ENCODE data around the gene NXPH1. TPM values are rescaled to one million over a fixed set of nuclear protein-coding genes. Genes with fewer than 3 reads are reported as not detected.

The NXPH1 gene
- total and polyA plus RNA-seq, 9 of the 15 experiments (the other 6 are each of a cell fraction or from before 2014, with no cell fraction given), result 0.16 TPM; not detected in 8

- BruUV-seq (replicated peaks), result no TSS peak
- 8% methylated on average over 7 of the region's 7 CpGs for WGBS (ENCODE audit: insufficient coverage, low coverage, missing lambda C conversion rate)
- intact Hi-C loops (cut with micrococcal nuclease), result no loop called here
- in situ Hi-C loops (cut with MboI), result no loop called here
- Histone ChIP-seq H2AFZ (ENCODE audit: low read depth, low read length) (peak overlapping the region; percentile 78), H3K27me3 (ENCODE audit: control insufficient read depth in 2 of 2, insufficient read depth in 2 of 2, low read length in 2 of 2) (no peaks in the 10 kb centered on the region), H3K4me3 (no peak overlapping the region; the same call in 1 of the 2 replicates), H3K4me2 (ENCODE audit: insufficient read depth, low read length) (peak overlapping the region; percentile 60), H3K27ac (ENCODE audit: extremely low read depth, low read depth, low read length) (peak overlapping the region; percentile 62; the same call in 2 of the 3 replicates), H3K9me3 (replicated peaks; ENCODE audit: control insufficient read depth, insufficient read depth, low read depth, low read length) (no peaks in the 10 kb centered on the region), H4K20me1 (replicated peaks; ENCODE audit: control insufficient read depth, insufficient read depth, low read length) (no peaks in the 10 kb centered on the region), H3K9me1 (ENCODE audit: control insufficient read depth, insufficient read depth, low read length) (no peaks in the 10 kb centered on the region), H3K4me1 (replicated peaks in 1 of 2; ENCODE audit: control insufficient read depth in 2 of 2, insufficient read depth in 2 of 2, low read length in 2 of 2) (peaks cover 14 to 45% of the 10 kb centered on the region in 2 experiments), H3K9ac (ENCODE audit: insufficient read depth in 1 of 2, low read depth in 2 of 2, low read length in 2 of 2) (peak overlapping the region; percentile 9 to 45; a peak in 3 of 4 replicates), H3K79me2 (ENCODE audit: control insufficient read depth, insufficient read depth, low read length) (no peaks in the 10 kb centered on the region), H3K36me3 (ENCODE audit: control insufficient read depth, insufficient read depth, low read length) (no peaks in the 10 kb centered on the region)
- peak in 3 of 4 experiments; percentile 15 to 64 (median 40) for DNase-seq (ENCODE audit: extremely low read depth in 1 of 4, low spot score in 3 of 4)
- ChIA-PET CTCF (ENCODE audit: low intra/inter-chr PET ratio) (no interaction called here), POLR2A (interaction anchor here (0.6 kb wide), 2 partner anchors 8 to 700 kb away, joined by 3 read pairs; no protein-coding TSS in a partner anchor)
- no peak for FAIRE-seq
- ATAC-seq, result peak; percentile 68
- TF ChIP-seq ETV5 (CRISPR knock-in tag; IDR thresholded peaks at IDR 0.05; ENCODE audit: low read depth) (no peak), TCF3 (CRISPR knock-in tag; IDR thresholded peaks at IDR 0.05) (0 out of 2 replicates have a peak, but pooled peaks have one; percentile 32), CBFA2T3 (IDR thresholded peaks at IDR 0.05) (peak; percentile 58), BRD9 (IDR thresholded peaks at IDR 0.05; ENCODE audit: low read depth, partially characterized antibody) (no peak), ZMIZ1 (IDR thresholded peaks at IDR 0.05; ENCODE audit: low read depth in 2 of 2, low read length in 2 of 2) (no peak), CXXC5 (CRISPR knock-in tag; IDR thresholded peaks at IDR 0.05) (peak; percentile 16; the same call in 1 of the 2 replicates), EP300 (IDR thresholded peaks at IDR 0.05; ENCODE audit: low read length) (0 out of 2 replicates have a peak, but pooled peaks have one; percentile 12), PRDM10 (IDR thresholded peaks at IDR 0.05; ENCODE audit: partially characterized antibody) (peak; percentile 50), MIER1 (IDR thresholded peaks at IDR 0.05; ENCODE audit: low read depth) (no peak), MAFF (IDR thresholded peaks at IDR 0.05; ENCODE audit: low read length) (no peak), ZKSCAN1 (IDR thresholded peaks at IDR 0.05; ENCODE audit: low read depth, low read length) (no peak), ZEB2 (IDR thresholded peaks at IDR 0.05) (no peak), MEIS2 (IDR thresholded peaks at IDR 0.05; ENCODE audit: partially characterized antibody) (peak; percentile 52), ZFP91 (CRISPR knock-in tag; IDR thresholded peaks at IDR 0.05) (no peak)
Observed at GRCh38 chr7:8387551-8388256, 45.7 kb upstream of the NXPH1 start.
